Loucy (cell line): ENCODE results near the gene NCAPD3.

Experiments
- H2AFZ ChIP-seq: fragments of 200-600 bp; sonication (generic); 2 replicates; pipeline ENCODE4 v1.6.0; 2016; ENCODE audit warnings: antibody characterized with exemption, mild to moderate bottlenecking, low read length, moderate library complexity
- H3F3A ChIP-seq: fragments of 200-600 bp; 2 replicates; pipeline ENCODE4 v1.6.0; 2016; ENCODE audit warnings: antibody characterized with exemption, low read depth, mild to moderate bottlenecking
- H3K27me3 ChIP-seq: fragments of 200-600 bp; sonication (generic); 2 replicates; pipeline ENCODE4 v1.6.1; 2014; ENCODE audit warnings: low read length, mild to moderate bottlenecking; ENCODE audit not compliant: insufficient read depth, poor library complexity, severe bottlenecking
- H3K36me3 ChIP-seq: fragments of 200-600 bp; sonication (generic); 2 replicates; pipeline ENCODE4 v1.6.1; 2016; ENCODE audit warnings: low read length; ENCODE audit not compliant: insufficient read depth
- H3K4me1 ChIP-seq: fragments of 200-600 bp; sonication (generic); 2 replicates; pipeline ENCODE4 v1.5.1; 2014; ENCODE audit warnings: low read length, mild to moderate bottlenecking; ENCODE audit not compliant: insufficient read depth, poor library complexity, severe bottlenecking
- H3K4me2 ChIP-seq: fragments of 200-600 bp; sonication (generic); 2 replicates; pipeline ENCODE4 v1.6.0; 2014; ENCODE audit warnings: antibody characterized with exemption, low read length, low read depth, mild to moderate bottlenecking; ENCODE audit not compliant: poor library complexity, severe bottlenecking
- H3K4me3 ChIP-seq: fragments of 200-600 bp; sonication (generic); 2 replicates; pipeline ENCODE4 v1.5.1; 2014; ENCODE audit warnings: low read length, mild to moderate bottlenecking, mixed read lengths; ENCODE audit not compliant: poor library complexity, severe bottlenecking
- H3K79me2 ChIP-seq: fragments of 200-600 bp; sonication (generic); 2 replicates; pipeline ENCODE4 v1.6.1; 2014; ENCODE audit warnings: low read length; ENCODE audit not compliant: insufficient read depth
- H3K9ac ChIP-seq: fragments of 200-600 bp; sonication (generic); 2 replicates; pipeline ENCODE4 v1.6.0; 2014; ENCODE audit warnings: mild to moderate bottlenecking, low read depth, low read length, moderate library complexity; ENCODE audit not compliant: poor library complexity, severe bottlenecking
- H3K9me2 ChIP-seq: fragments of 200-600 bp; sonication (generic); replicated peaks from 2 replicates; pipeline ENCODE4 v1.6.1; 2016; ENCODE audit warnings: low read depth, low read length, mixed read lengths
- H3K9me3 ChIP-seq: fragments of 200-600 bp; sonication (generic); 2 replicates; pipeline ENCODE4 v1.6.1; 2014; ENCODE audit warnings: mild to moderate bottlenecking, antibody characterized with exemption, low read length, low read depth; ENCODE audit not compliant: insufficient read depth
- H4K20me1 ChIP-seq: fragments of 200-600 bp; sonication (generic); 2 replicates; pipeline ENCODE4 v1.6.0; 2014; ENCODE audit warnings: antibody characterized with exemption, low read length, mild to moderate bottlenecking; ENCODE audit not compliant: insufficient read depth, poor library complexity, severe bottlenecking
- CTCF ChIP-seq: fragments of 200-600 bp; sonication (generic); conservative IDR thresholded peaks from 2 replicates; pipeline ENCODE4 v1.5.1; 2014; ENCODE audit warnings: mild to moderate bottlenecking, antibody characterized with exemption, low read length
- EZH2phosphoT487 ChIP-seq: fragments of 200-600 bp; IDR thresholded peaks from 2 replicates; pipeline ENCODE4 v1.6.1; 2018; ENCODE audit warnings: antibody characterized with exemption, mild to moderate bottlenecking, moderate library complexity, borderline replicate concordance

NCAPD3 gene

GRCh38 chr11:134120921-134121526 is 102.7 kb downstream of the NCAPD3 start:
- TF ChIP-seq EZH2phosphoT487 = no peak
- no peak for TF ChIP-seq CTCF
- Histone ChIP-seq H3K4me1 (peaks cover 12% of the 10 kb centered on the region), H3F3A (no peaks in the 10 kb centered on the region), H3K79me2 (no peaks in the 10 kb centered on the region), H3K9me2 (no peaks in the 10 kb centered on the region), H3K9ac (no peak overlapping the region), H4K20me1 (no peaks in the 10 kb centered on the region), H3K4me3 (no peak overlapping the region), H3K9me3 (no peaks in the 10 kb centered on the region), H3K27me3 (no peaks in the 10 kb centered on the region), H3K4me2 (no peak overlapping the region), H2AFZ (no peak overlapping the region), H3K36me3 (no peaks in the 10 kb centered on the region)

- H3K4me2 ChIP-seq = no peak overlapping the region
- H2AFZ ChIP-seq = no peak overlapping the region
- no peaks in the 10 kb centered on the region for H3K9me3 ChIP-seq
- H3K4me1 ChIP-seq = peaks cover 4% of the 10 kb centered on the region
- H3K9me2 ChIP-seq = no peaks in the 10 kb centered on the region
- H3K27me3 ChIP-seq = no peaks in the 10 kb centered on the region
- no peaks in the 10 kb centered on the region for H3K36me3 ChIP-seq
- H3K4me3 ChIP-seq = no peak overlapping the region
- no peaks in the 10 kb centered on the region for H4K20me1 ChIP-seq
- H3K79me2 ChIP-seq = no peaks in the 10 kb centered on the region
- no peaks in the 10 kb centered on the region for H3F3A ChIP-seq
- H3K9ac ChIP-seq = no peak overlapping the region
- no peak for TF ChIP-seq CTCF
- TF ChIP-seq EZH2phosphoT487 = no peak
Measured at GRCh38 chr11:134120143-134120850, 103.5 kb downstream of the NCAPD3 start.

- Histone ChIP-seq H3K9me2 (no peaks in the 10 kb centered on the region), H3K9me3 (no peaks in the 10 kb centered on the region), H3K4me1 (peaks cover 4% of the 10 kb centered on the region), H3K79me2 (no peaks in the 10 kb centered on the region), H3K36me3 (no peaks in the 10 kb centered on the region), H4K20me1 (no peaks in the 10 kb centered on the region), H3K9ac (no peak overlapping the region), H3K4me3 (no peak overlapping the region), H3F3A (no peaks in the 10 kb centered on the region), H3K4me2 (no peak overlapping the region), H2AFZ (no peak overlapping the region), H3K27me3 (no peaks in the 10 kb centered on the region)
- TF ChIP-seq EZH2phosphoT487 (no peak), CTCF (no peak)
Measured at GRCh38 chr11:134119094-134119493, 104.7 kb downstream of the NCAPD3 start.
